Measurements from ENCODE around the gene KRT10. TPM values are rescaled to one million over a fixed set of nuclear protein-coding genes. Genes with fewer than 3 reads are reported as not detected.

The KRT10 gene
- total RNA-seq, 2 experiments from 2014 or later, result 10.7 to 39.7 TPM

DNA sequence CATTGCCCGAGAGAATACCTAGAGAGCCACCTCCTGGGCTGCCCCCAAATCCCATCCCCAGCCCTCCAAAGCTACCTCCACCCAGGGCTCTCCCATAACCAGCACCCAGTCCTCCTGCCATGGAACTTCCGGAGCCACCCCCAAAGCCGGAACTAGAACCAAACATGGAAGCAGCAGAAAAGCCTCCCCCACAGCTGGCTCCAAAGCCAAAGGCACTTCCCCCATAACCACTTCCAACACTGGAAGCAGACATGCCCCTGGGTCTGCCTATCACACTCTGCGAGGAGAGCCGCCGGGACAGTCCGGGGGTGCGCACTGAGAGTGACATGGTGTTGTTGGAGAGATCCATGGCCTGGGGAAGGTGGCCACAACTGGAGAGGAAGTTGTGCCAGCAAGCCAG, 44.4 kb upstream of the KRT10 start, which contains the start of gene KRT12:
Gene KRT12 (minus strand): TSS at position 386 of the 400 bp plus-strand sequence. CDS start 37 bp downstream, at position 349.
- intact Hi-C loops (cut with micrococcal nuclease; ENCODE audit: unreplicated experiment), result no loop called here
- H3K9me2 ChIP-seq (ENCODE audit: insufficient read depth, low read length), result no peaks in the 10 kb centered on the region
- CTCF ChIA-PET (ENCODE audit: unreplicated experiment), result no interaction called here
- BruUV-seq (replicated peaks), result no TSS peak
- H3K4me1 ChIP-seq (ENCODE audit: insufficient read depth, low read length, poor library complexity, severe bottlenecking), result no peaks in the 10 kb centered on the region
- no peaks in the 10 kb centered on the region for H3K9me3 ChIP-seq (ENCODE audit: low read length)
- no peak for TF ChIP-seq EZH2phosphoT487 (IDR thresholded peaks at IDR 0.05; ENCODE audit: borderline replicate concordance, low read depth, low read length)
- TF ChIP-seq, protein P1, sequence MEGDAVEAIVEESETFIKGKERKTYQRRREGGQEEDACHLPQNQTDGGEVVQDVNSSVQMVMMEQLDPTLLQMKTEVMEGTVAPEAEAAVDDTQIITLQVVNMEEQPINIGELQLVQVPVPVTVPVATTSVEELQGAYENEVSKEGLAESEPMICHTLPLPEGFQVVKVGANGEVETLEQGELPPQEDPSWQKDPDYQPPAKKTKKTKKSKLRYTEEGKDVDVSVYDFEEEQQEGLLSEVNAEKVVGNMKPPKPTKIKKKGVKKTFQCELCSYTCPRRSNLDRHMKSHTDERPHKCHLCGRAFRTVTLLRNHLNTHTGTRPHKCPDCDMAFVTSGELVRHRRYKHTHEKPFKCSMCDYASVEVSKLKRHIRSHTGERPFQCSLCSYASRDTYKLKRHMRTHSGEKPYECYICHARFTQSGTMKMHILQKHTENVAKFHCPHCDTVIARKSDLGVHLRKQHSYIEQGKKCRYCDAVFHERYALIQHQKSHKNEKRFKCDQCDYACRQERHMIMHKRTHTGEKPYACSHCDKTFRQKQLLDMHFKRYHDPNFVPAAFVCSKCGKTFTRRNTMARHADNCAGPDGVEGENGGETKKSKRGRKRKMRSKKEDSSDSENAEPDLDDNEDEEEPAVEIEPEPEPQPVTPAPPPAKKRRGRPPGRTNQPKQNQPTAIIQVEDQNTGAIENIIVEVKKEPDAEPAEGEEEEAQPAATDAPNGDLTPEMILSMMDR (conservative IDR thresholded peaks at IDR 0.05; ENCODE audit: low read length), result no peak
- no peaks in the 10 kb centered on the region for H3K79me2 ChIP-seq (ENCODE audit: insufficient read depth, low read depth, low read length)
- H2AFZ ChIP-seq (ENCODE audit: low read length), result no peak within 1 kb of the TSS
- no peaks in the 10 kb centered on the region for H4K20me1 ChIP-seq (ENCODE audit: insufficient read depth, low read length)
- no peak for DNase-seq (ENCODE audit: low spot score)
- POLR2A ChIA-PET, result no interaction called here
- no peak within 1 kb of the TSS for H3K27ac ChIP-seq (ENCODE audit: low read depth, low read length, poor library complexity, severe bottlenecking)
- no peak within 1 kb of the TSS for H3K4me2 ChIP-seq (ENCODE audit: low read length)
- no peaks in the 10 kb centered on the region for H3K36me3 ChIP-seq (ENCODE audit: insufficient read depth, low read length)
- no peak within 1 kb of the TSS for H3K4me3 ChIP-seq (ENCODE audit: low read depth, low read length, poor library complexity, severe bottlenecking)

DNA sequence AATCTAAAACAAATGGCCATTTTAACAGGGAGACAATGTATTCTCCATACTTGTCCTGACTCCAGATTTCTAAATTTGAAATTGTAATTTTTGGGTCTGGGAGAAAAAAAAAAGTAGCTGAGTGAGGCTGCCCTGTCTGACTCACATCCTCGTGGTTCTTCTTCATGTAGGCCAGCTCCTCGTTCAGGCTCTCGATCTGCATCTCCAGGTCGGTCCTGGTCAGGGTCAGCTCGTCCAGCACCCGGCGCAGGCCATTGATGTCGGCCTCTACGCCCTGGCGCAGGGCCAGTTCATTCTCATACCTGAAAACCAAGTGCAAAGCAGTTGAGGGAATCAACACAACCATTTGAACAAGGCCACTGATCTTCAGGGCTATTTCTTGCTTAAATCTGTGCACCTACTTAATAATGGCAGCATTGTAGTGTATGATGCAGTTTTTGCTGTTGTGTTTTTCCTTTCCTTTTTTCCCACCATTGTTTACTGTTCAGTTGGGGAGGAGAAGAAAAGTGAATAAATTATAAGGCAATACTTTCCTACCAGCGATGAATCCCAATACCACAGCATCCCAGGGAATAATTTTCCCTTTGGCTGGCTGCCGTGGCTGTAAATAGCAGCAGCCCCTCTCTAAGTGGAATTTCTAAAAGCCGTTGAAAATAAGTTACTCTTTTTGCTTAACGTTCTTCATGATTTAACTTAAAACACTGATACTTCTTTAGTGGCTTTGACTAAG, 42.4 kb upstream of the KRT10 start:
- no TSS peak for BruUV-seq (replicated peaks)
- POLR2A ChIA-PET, result no interaction called here

More for the DNA sequence above, 42.4 kb upstream of the KRT10 start:
- no peak for TF ChIP-seq EZH2phosphoT487 (IDR thresholded peaks at IDR 0.05; ENCODE audit: borderline replicate concordance, low read depth, low read length)
- TF ChIP-seq, protein P1 (conservative IDR thresholded peaks at IDR 0.05; ENCODE audit: low read length), result no peak
- H3K9me3 ChIP-seq (ENCODE audit: low read length), result no peaks in the 10 kb centered on the region
- H3K4me1 ChIP-seq (ENCODE audit: insufficient read depth, low read length, poor library complexity, severe bottlenecking), result no peaks in the 10 kb centered on the region
- H3K27ac ChIP-seq (ENCODE audit: low read depth, low read length, poor library complexity, severe bottlenecking), result no peak overlapping the region
- no peaks in the 10 kb centered on the region for H3K9me2 ChIP-seq (ENCODE audit: insufficient read depth, low read length)
- H3K36me3 ChIP-seq (ENCODE audit: insufficient read depth, low read length), result no peaks in the 10 kb centered on the region
- intact Hi-C loops (cut with micrococcal nuclease; ENCODE audit: unreplicated experiment), result no loop called here
- H3K79me2 ChIP-seq (ENCODE audit: insufficient read depth, low read depth, low read length), result no peaks in the 10 kb centered on the region
- CTCF ChIA-PET (ENCODE audit: unreplicated experiment), result no interaction called here
- no peak overlapping the region for H3K4me2 ChIP-seq (ENCODE audit: low read length)
- no peak for DNase-seq (ENCODE audit: low spot score)
- H2AFZ ChIP-seq (ENCODE audit: low read length), result no peak overlapping the region
- no peaks in the 10 kb centered on the region for H4K20me1 ChIP-seq (ENCODE audit: insufficient read depth, low read length)
- H3K4me3 ChIP-seq (ENCODE audit: low read depth, low read length, poor library complexity, severe bottlenecking), result no peak overlapping the region
